ENCODE results near the gene P2RY8. TPM values are rescaled to one million over a fixed set of nuclear protein-coding genes. Genes with fewer than 3 reads are reported as not detected.

The P2RY8 gene
- total RNA-seq, 1 donor from 2014 or later: 1.6 TPM

GRCh38 chrX:1416965-1417760 is 119.8 kb downstream of the P2RY8 start:
- DNase-seq: no peak
- no peak for ATAC-seq (ENCODE audit: poor library complexity)
- intact Hi-C loops (cut with DNase I): no loop called here

GRCh38 chrX:1416327-1416784 is 120.6 kb downstream of the P2RY8 start:
- no peak for ATAC-seq (ENCODE audit: poor library complexity)
- no peak for DNase-seq
- intact Hi-C loops (cut with DNase I): no loop called here

Other genes starting within 250 kb of the P2RY8 start
- gene IL3RA, start 200.4 kb downstream of the P2RY8 start, total RNA-seq: 6.4 TPM
- 141 TPM for gene SLC25A6, start 145.1 kb downstream of the P2RY8 start, total RNA-seq
- gene ASMTL, start 84.3 kb downstream of the P2RY8 start, total RNA-seq: 31.8 TPM
- 12.4 TPM for gene AKAP17A, start 54.4 kb upstream of the P2RY8 start, total RNA-seq
- not detected for gene ASMT, start 77.9 kb upstream of the P2RY8 start, total RNA-seq

Measured in Right ventricle myocardium superior (tissue), 1 donor.